ENCODE results near the gene PEMT.

Gene PEMT

DNA sequence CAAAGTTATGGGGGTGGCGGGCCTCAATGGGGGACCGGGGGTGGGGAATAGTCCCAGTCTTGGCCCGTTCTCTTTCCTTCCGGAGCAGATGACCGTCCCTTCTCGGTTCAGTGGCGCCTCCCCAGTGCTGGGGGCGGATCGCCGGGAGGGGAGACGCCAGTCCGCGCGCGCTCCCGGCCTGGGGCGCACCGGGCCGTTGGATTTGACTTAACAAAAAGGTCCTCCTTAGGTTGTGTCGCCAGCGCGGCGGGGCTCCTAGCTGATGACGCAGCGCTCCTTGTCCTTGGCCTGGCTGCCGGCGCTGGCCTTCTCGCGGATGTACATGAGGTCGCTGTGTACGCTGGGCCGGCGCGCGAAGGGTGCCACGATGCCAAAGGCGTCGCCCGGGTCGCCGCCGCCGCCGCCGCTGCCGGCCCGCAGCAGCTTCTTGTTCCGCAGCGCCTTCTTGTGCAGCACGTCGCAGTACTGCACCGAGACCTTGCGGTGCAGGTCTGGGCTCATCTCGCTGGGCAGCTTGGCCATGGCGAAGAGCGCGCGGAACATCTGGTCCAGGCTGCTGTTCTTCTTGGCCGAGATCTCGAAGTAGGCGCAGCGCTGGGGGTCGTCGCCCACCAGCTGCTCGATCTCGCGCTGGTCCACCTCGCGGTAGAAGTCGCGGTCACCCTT lies 96.5 kb downstream of the PEMT start:
- H3K4me3 ChIP-seq (ENCODE audit: low read depth, low read length) = peak overlapping the region; percentile 43
- peak; percentile 47 for DNase-seq (ENCODE audit: low read depth)

DNA sequence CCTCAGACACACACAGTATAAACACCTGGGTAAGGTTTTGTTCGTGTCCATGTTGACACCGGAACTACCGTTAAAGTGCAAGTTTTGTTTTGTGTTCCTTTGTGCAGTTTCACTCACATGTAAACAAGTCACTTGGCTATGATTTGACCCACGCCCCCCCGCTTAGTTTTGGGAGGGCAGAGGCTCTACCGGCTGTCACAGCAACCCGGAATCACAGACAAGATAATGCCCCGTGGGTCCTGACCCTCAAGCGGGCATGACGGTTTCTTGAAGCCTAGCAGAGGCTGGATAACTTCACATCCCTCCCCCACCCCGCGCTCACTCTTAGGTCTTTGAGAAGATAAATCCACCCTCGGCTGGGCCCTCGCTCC lies 97.0 kb downstream of the PEMT start:
- DNase-seq (ENCODE audit: low read depth) = peak; percentile 11
- TF ChIP-seq, protein P1, sequence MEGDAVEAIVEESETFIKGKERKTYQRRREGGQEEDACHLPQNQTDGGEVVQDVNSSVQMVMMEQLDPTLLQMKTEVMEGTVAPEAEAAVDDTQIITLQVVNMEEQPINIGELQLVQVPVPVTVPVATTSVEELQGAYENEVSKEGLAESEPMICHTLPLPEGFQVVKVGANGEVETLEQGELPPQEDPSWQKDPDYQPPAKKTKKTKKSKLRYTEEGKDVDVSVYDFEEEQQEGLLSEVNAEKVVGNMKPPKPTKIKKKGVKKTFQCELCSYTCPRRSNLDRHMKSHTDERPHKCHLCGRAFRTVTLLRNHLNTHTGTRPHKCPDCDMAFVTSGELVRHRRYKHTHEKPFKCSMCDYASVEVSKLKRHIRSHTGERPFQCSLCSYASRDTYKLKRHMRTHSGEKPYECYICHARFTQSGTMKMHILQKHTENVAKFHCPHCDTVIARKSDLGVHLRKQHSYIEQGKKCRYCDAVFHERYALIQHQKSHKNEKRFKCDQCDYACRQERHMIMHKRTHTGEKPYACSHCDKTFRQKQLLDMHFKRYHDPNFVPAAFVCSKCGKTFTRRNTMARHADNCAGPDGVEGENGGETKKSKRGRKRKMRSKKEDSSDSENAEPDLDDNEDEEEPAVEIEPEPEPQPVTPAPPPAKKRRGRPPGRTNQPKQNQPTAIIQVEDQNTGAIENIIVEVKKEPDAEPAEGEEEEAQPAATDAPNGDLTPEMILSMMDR (conservative IDR thresholded peaks at IDR 0.05; ENCODE audit: low read depth, low read length) = no peak
- H3K4me3 ChIP-seq (ENCODE audit: low read depth, low read length) = peak overlapping the region; percentile 43

More for the DNA sequence above, 96.5 kb downstream of the PEMT start:
- TF ChIP-seq, protein P1 (conservative IDR thresholded peaks at IDR 0.05; ENCODE audit: low read depth, low read length) = no peak

DNA sequence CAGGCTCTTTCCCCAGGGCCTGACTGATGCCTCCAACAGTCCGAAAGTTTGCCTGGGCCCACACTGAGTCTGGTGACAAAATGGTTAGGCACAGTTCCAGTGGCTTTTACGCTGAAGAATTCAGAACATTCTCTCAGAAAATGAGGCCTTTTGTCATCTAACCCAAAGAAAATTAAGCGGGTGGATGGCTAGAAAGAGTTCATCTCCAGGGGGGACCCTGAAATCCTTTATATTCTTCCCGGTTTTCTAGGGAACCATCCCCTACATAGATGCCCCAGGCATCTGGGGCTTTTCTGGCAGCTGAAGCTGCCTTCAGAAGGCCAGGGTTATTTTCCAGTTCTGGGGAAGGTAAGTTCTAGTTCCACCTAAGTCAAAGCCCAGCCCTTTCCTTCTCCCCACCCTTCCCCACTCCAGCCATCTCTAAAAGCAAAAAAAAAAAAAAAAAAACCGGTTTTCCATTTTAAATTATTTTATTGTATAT lies 97.5 kb downstream of the PEMT start:
- no peak overlapping the region for H3K4me3 ChIP-seq (ENCODE audit: low read depth, low read length)
- DNase-seq (ENCODE audit: low read depth) = no peak
- TF ChIP-seq, protein P1 (conservative IDR thresholded peaks at IDR 0.05; ENCODE audit: low read depth, low read length) = no peak

DNA sequence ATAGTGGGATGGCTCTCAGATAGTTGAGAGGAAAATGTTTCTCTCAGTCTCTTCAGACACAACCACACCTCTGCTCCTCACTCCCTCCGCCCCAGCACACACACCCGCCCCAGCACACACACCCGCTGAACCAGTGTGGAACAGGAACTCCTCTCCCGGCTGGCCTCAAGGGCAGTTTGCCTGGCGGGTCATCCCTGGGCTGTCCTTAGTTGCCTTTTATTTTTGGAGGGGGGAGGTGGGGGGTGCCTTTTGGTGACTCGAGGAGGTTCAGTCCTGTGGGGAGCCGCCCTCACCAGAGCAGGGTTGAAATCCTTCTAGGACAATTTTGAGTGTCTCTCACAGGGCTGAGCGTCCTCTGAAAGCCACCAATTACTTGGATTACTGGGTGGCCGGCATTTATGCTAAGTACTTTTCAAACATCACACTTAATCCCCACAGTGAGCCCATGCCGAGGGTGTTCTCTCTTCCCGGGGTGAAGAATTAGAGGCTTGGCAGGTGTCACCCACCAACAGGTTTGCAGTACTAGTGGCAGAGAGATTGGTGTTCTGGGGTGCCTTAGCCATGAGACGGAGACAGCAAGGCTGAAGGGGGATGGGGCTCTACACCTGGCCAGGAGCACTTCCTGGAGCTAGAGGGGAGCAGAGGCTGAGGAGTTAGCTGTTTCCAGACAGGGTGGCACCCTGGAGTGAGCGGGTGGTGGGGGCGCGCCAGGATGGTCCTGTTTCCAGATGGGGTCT lies 98.1 kb downstream of the PEMT start:
- TF ChIP-seq, protein P1 (conservative IDR thresholded peaks at IDR 0.05; ENCODE audit: low read depth, low read length) = no peak
- no peak for DNase-seq (ENCODE audit: low read depth)
- no peak overlapping the region for H3K4me3 ChIP-seq (ENCODE audit: low read depth, low read length)

DNA sequence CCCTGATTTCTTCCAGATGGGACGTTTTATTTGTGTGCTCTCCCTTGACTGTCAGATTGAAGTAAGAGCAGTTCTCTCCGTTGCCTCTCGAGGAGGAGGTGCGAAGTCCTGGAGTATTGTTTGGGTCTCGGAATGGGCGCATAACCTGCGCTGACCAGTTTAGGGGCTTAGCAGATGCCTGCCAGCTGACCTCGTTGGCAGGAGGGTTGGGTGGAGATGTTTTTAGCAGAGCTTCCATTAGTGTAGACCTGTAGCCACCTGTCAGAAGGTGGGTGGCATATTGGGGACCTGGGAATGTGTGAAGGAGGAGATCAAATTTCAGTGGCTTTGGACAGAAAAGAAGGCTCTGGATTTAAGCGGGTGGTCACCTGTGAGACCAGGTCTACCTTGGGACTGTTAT lies 98.9 kb downstream of the PEMT start:
- TF ChIP-seq, protein P1 (conservative IDR thresholded peaks at IDR 0.05; ENCODE audit: low read depth, low read length) = no peak
- no peak overlapping the region for H3K4me3 ChIP-seq (ENCODE audit: low read depth, low read length)
- DNase-seq (ENCODE audit: low read depth) = no peak

DNA sequence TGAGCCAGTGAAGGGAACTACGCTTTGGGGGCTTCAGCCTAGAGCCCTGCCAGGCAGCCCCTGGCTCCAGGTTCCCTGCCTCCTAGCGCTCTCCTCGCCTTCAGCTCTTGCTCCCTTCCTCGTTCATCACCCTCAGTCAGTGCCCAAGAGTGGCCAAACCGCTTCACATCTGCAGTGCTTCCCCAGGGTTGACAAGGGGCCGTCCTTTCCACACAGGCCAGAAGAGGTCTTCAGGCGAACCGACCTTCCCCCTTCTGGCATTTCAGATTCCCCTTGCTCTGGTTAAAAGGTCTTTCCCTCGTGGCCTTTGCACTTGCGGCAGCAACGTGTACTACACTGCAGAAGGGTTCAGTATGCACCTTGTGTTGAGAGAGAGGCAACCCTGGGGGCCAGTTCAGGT lies 99.4 kb downstream of the PEMT start:
- no peak for DNase-seq (ENCODE audit: low read depth)
- TF ChIP-seq, protein P1 (conservative IDR thresholded peaks at IDR 0.05; ENCODE audit: low read depth, low read length) = no peak
- no peak overlapping the region for H3K4me3 ChIP-seq (ENCODE audit: low read depth, low read length)
